Anterior cingulate cortex (tissue), 58 donors: ENCODE results near the gene HOMER3.
"Not testable (repeated sequence)": the region's sequence is repeated elsewhere in the genome, so short reads cannot be mapped to it uniquely, and the experiment has no call there.

Experiments used
- DNase-seq, 58 donors: peaks; one replicate each; lab custom pipeline; 2025; lab: John Stamatoyannopoulos, UW

The HOMER3 gene

GRCh38 chr19:18904334-18905057, 36.5 kb downstream of the HOMER3 start:
- peak in 52 of 58 donors; percentile 31 to 95 (median 72) for DNase-seq

GRCh38 chr19:18903156-18904037, 37.6 kb downstream of the HOMER3 start:
- no peak for DNase-seq

DNA sequence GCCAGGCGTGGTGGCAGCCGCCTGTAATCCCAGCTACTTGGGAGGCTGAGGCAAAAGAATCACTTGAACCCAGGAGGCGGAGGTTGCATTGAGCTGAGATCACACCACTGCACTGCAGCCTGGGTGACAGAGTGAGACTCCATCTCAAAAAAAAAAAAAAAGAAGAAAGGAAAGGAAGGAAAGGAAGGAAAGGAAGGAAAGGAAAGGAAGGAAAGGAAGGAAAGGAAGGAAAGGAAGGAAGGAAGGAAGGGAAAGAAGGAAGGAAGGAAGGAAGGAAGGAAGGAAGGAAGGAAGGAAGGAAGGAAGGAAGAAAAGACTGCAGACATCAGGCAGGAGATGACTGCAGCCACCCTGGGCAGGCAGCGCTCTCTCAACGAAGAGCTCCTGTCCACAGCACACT, 38.5 kb downstream of the HOMER3 start:
- not testable (repeated sequence) for DNase-seq

GRCh38 chr19:18901491-18901890, 39.5 kb downstream of the HOMER3 start:
- no peak for DNase-seq

DNA sequence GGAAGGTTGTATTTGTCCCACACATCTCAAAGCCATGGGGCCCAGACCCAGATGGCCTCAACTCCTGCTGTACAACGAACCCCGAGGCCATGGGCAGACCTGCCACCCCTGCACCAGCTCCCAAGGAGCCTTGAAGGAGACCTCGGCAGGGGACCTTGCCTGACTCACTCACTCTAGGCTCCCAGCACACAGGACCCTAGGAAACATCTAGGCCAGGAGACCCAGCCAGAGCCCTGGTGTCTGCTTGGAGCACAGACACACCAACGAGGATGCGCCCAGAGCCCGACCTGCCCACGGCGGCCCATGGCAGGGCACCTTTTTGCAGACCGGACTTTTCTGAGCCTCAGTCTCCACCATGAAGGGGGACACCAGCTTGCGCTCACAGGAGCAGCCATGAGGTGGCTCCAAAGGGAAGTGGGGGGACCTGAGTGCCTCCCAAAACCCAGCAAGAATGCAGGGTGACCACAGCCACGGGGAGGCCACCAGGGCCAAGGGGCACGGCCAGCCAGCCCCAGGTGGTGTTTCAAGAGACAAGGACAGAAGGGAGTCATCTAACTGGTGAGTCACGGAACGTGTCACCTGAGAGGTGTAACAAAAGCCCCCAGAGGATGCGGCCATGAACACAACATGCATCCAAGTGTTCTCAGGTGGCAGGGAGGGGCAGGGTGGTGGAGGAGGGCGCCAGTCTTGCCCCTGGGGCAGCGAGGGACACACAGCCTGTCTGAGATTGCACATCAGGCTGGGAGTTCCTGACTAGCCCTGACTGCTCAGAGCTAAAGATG, 40.1 kb downstream of the HOMER3 start:
- DNase-seq = no peak

- DNase-seq = no peak
Observed at GRCh38 chr19:18899624-18900560, 41.1 kb downstream of the HOMER3 start.

DNA sequence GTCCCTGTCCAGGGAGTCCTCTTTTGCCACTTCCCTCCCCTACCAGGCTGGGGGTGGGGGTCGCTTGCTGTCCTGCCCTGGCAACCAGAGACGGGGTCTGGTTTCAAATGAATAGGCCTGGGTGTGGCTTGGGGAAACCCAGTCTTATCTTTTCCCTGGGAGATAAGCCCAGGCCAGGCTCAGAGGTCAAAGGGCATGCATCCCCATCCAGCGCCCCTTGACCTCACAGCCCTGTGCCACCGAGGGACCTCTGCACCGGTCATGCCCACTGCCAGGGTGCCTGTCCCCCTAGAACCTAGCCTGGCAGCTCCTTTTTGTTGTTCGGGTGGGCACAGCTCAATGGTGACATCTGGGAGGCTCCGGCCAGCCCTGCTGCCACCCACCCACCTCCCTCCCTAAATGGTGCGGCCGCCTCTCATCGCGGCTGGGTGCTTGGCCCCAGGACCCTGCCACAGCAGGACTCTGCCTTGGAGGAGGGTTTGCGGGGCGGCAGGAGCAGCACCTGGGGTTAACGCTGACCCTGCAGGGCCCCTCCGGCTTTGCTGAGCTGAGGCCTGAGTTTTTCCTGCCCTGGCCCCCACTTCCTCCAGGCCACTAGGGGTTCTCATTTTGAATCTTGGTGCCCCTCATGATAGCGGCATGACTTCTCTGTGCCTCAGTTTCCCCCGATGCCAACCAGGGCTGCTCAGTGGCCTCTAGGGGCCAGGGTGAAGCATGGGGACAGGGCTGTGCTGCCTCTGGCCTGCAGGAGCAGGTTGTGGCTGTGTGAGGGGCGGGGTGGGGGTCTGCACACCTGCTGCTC, 42.2 kb downstream of the HOMER3 start:
- peak in 1 of 58 donors; percentile 34 for DNase-seq

DNA sequence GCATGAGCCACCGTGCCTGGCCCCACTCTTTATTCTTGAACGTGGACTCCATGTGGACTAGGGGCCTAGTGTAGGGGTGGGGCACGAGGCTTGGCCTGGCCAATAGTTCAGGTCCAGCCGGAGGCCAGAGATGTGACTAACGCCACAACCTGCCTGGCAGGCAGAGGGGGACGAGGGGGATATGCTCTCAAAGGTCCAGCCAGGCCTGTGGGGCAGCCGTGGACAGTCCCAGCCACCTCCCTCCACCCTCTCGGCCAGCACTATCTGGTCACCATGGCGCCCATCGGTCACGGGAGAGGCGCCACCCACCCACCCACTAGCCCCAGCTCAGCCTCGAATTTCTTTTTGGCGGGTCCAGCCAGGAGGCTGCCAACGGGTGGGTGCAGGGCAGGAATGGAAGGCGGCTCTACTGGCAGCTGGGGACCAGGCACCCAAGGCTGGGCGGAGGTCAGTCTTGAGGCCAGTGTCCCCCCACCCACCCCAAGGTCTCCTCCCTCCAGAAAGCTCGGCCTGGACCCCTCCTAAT, 42.9 kb downstream of the HOMER3 start:
- DNase-seq = peak in 8 of 58 donors; percentile 9 to 36 (median 28)

DNA sequence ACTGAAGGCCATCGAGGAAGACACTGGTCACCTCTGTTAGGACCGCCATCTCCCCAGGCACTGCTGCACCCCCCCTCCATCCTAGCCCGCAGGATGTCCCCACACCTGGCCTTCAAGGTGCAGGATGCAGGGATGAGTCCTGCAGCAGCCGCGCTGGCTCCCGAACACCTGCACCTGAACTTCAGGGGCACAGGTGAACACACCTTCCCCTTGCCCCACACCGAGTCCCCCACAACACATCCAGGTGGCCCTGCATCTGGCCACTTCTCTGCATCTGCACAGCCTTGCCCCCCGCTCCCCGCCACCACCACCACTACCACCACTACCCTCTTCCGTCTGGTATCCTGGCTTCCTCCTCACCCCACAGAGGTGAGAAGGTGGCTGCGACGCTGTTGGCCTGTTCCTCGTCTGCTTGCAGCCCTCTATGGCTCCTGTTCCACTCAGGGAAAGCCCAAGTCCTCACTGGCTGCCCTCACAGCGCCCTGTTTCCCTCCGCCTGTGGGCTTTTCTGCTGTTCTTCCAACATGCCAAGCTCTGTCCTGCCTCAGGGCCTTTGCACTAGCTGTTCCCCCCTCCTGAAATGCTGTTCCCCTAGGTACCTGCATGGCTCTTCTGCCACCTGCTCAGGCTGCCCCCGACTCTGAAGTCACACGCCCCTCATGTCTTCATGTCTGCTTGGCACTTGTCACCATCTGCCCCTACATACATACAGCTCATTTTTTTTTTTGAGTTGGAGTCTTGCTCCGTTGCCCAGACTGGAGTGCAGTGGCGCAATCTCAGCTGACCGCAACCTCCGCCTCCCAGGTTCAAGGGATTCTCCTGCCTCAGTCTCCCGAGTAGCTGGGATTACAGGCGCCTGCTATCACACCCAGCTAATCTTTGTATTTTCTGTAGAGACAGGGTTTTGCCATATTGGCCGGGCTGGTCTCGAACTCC, 43.7 kb downstream of the HOMER3 start:
- no peak for DNase-seq

GRCh38 chr19:18896421-18896841, 44.6 kb downstream of the HOMER3 start:
- DNase-seq = peak in 48 of 58 donors; percentile 7 to 72 (median 46)

DNA sequence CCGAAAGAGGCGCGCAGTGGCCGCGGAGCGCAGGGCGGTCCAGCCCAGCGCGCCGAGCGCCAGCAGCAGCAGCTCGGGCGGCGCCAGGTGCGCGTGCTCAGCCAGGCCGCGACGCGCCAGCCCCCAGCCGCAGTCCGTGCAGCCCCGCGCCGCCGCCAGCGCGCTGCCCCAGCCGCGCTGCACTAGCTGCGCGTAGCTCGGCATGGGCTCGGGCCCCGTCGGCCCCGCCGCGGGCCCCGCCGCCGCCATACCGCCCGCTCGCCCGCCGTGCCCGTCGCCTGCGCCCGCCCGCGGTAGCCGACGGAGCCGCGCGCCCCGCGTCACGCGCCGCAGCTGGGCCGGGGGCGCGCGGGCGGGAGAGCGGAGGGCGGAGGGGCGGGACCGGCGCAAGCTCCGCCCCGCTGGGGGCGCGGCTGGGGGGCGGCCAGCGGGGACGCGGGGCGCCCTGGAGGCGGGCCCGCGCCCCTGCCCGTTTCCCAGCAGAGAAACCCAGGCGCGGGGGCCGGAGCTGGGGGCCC, 45.1 kb downstream of the HOMER3 start, which contains the start of gene CERS1:
Gene CERS1, minus strand, starts transcription at position 335 of the 518 bp plus-strand sequence. Its CDS starts 86 bp downstream, at position 249.
- peak in 42 of 58 donors; percentile 13 to 75 (median 54) for DNase-seq

DNA sequence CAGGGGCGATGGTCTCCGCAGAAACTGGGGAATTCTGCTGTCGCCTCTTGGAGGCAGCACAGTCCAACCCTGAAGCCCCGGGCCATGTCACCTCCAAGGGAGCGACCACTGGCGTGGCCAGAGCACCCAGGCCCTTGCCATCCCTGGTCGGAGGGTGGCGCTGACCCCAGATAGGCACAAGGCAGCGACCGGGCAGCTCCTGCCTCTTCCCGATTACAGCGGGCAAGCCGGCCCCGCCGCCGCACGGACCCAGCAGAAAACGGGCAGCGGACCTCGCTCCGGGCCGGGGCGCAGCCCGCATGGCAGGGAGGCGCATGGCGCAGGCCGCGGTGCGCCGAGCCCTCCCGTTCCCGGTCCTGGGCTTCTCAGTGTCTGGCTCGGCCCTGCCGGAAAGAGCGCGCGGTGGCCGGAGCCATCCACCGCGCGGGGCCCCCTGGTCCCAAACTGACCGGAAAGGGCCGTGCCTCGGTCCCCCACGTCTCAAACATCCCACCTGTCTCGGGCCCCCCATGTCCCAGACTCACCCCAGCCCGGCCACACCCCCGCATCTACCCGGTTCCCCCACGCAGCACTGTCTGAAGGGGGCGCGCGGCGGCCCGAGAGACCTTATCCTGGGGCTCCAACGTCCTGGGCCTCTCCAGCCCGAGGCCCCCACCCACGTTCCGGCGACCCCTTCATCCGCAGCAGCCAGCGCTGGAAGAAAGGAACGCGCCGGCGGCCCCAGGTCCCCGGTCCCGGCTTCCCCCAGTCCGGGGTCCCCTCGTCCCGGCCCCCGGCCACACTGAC, 45.8 kb downstream of the HOMER3 start:
- peak in 53 of 58 donors; percentile 40 to 98 (median 89) for DNase-seq

DNA sequence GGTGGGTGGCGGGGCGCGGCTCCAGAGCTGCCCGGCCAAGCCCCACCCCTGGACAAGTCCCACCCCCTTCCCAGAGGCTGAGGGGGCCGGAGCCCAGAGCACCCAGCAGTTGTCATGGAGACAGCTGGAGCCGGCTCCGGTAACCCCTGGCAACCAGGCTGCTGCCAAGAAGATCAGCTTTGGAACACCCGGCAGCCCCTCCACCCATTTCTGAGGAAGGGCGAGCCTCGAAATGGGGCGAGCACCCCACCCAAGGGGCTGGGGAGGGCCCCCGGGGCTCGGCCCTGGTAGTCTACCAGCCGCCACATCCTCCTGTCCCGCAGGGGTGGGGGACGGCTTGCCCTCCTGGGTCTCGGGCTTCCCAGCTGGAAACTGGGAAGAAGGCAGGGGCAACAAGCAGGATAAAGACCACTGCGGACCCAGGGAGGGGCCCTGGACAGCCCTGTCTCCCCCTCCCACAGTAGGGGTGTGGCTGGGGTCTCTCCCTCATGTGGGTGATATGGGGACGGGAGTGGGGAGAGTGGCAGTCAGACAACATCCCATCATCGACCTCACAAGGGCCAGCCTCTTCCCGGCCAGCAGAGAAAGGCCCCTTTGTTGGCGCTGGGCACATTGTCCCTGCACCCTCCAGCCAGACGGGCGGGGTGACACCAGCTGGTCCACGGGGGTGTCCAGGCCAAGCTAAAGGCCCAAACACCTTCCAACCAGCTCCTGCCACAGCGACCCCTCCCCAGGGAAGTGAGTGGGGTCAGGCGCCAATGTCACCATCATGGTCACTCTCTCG, 46.6 kb downstream of the HOMER3 start:
- peak; percentile 63 to 98 (median 92) for DNase-seq

DNA sequence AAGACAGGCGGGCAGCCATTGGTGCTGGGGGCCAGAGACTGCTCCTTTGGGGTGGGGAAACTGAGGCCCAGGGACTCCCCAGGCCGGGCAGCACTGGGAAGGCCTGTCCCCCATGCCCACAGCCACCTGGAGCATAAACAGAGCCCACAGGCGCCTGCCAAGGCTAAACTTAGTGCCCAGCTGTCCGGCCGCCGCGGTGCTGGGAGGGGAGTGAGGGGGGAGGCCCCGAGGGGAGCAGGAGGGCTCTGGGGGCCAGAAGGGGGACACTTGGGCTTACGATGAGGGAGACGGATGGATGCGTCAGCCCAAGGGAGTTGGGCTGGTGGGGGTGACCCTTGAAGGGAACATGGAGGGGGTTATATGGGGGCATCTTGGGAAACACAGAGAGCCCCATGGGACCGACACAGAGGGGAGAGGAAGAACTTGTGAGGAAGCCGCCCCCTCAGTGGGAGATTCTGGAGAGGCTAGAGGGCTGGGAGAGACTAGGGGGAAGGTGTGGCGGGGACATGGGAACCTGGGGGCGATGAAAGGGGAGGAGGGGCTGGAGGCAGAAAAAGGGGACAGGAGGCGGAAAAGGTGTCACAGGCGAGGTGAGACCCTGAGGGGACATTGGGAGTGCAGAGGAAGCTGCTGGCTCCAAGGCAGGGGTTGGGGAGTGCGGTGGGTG, 47.3 kb downstream of the HOMER3 start:
- DNase-seq = peak in 2 of 58 donors; percentile 45 to 56
